Hippocampal formation (tissue), 2 donors: Measurements from ENCODE around the gene MDN1.
"Not testable (repeated sequence)": the region's sequence is repeated elsewhere in the genome, so short reads cannot be mapped to it uniquely, and the experiment has no call there.

Experiments used
- DNase-seq, 2 donors: peaks; one replicate each; lab custom pipeline; 2025; lab: John Stamatoyannopoulos, UW

The MDN1 gene

DNA sequence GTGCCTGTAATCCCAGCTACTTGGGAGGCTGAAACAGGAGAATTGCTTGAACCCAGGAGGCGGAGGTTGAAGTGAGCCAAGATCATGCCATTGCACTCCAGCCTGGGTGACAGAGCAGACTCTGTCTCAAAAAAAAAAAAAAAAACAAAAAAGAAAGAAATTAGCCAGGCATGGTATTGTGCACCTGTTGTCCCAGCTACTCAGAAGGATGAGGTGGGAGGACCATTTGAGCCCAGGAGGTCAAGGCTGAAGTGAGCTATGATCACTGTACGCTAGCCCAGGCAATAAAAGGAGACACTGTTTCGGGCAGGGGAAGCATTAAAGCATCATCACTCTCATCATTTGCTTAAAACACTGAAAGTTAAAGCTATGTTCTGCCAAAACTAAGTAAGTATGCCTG lies 6.2 kb downstream of the MDN1 start:
- DNase-seq = not testable (repeated sequence)

DNA sequence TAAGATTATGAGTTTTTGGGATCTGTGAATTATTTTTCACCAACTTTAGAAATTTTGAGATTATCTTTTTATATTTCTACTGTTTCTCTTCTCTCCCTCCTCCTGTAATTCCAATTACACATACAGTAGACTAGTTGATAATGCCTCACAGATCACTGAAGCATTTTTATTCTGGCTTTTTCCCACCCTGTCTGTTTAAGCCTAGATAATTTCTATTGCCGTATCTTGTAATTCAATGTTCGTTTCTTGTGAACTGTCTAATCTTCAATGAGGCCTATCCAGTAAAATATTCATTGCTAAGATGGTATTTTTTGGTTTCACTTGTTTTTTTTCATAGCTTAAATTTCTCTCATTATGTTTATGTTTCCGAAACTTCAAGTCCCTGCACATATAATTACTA lies 12.0 kb downstream of the MDN1 start:
- no peak for DNase-seq

DNA sequence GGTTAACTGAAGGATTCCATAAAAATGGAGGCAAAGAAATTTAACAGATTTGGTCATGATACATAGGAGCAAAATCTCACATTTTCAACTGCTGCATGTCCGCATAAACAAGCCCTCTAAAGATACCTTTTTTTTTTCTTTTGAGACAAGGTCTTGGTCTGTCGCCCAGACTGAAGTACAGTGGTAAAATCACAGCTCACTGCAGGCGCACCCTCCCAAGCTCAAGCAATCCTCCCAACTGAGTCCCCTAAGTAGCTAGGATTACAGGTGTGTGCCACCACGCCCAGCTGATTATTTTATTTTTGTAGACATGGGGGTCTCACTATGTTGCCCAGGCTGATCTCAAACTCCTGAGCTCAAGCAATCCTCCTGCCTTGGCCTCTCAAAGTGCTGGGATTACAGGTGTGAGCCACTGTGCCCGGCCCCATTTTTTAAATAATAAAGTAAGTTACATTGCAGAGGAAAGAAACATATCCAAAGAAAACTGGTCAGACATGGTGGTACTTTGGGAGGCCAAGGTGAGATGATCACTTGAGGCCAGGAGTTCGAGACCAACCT lies 13.7 kb downstream of the MDN1 start:
- DNase-seq = no peak

DNA sequence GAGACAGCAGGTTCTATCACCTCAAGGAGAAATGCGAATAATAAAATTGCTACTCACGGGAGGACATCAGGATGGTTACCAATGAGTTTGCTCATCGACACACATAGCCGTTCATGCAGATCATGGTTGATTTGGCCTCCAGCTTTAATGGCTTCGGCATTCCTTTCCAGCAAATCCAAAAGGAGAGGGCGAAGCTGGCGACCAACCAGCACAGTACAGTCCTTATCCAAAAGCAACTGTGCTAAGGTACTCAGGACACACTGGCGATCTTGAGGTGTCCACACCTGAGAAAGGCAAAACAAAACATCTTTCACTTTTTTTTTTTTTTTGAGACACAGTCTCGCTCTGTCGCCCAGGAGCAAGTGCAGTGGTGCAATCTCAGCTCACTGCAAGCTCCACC lies 16.3 kb downstream of the MDN1 start:
- DNase-seq = no peak

DNA sequence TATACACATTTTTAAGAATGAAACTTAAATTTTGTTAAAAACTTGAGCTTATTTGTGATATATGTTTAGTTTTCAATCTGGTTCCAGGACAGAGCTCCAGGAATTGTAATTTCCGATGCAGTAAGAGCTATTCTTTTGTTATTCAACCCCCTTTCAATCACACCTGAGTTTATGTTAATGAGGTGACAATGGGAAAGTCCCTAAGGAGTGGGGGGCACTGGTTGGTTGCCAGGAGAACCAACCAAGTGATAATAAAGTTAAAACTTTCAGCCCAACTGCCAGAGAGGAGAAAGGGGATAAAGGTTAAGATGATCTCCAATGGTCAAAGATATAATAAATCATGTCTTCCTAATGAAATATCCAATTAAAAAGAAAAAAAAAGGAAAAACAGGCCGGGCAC lies 19.8 kb downstream of the MDN1 start:
- DNase-seq = no peak

DNA sequence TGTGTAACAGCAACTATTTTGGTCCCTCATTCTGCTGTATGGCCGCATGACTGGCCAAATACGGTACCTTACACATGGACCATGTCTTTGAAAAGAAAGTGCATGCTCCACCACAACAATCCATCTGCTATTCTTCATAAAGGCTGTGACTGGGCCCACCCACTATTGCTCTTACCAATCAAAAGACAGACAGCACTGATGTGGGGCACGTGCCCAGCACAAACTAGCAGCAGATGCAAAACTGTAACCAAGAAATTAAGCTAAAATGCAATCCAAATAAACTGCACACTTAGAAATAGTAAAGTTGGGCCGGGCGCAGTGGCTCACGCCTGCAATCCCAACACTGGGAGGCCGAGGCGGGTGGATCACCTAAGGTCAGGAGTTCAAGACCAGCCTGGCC lies 20.5 kb downstream of the MDN1 start:
- no peak for DNase-seq

DNA sequence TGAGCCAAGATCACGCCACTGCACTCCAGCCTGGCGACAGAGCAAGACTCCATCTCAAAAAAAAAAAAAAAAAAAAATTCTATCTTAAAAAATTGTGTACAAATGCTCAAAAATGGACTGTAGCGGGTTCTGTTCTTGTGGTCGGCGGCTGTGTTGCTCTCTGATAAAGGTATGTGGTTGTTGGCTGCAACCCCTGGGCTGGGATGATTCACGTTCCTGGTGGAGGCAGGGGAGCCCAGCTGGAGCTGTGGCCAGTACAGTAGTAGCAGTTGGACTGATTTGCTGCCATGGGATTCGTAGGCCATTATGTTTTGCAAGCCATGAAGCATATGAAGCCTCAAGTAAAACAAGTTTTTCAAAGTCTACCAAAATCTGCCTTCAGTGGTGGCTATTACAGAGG lies 22.3 kb downstream of the MDN1 start:
- DNase-seq = no peak

DNA sequence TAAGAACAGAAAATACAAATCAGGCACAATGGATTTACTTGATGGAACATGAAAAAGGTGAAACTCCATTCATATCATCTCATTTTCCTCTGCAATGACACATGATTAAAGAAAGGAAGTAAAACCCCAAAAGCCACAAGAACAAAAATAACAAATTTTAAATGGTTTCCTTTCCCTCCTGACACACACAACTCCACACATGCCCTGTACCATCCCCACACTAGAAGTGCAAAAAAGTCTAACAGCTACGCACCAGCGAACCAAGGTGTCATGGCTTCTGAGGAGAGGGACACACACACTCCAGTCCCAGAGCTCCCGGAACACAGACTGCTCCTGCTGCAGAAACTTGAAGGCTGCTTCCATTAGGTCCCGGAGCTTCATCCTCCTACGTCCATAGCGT lies 25.3 kb downstream of the MDN1 start:
- no peak for DNase-seq

DNA sequence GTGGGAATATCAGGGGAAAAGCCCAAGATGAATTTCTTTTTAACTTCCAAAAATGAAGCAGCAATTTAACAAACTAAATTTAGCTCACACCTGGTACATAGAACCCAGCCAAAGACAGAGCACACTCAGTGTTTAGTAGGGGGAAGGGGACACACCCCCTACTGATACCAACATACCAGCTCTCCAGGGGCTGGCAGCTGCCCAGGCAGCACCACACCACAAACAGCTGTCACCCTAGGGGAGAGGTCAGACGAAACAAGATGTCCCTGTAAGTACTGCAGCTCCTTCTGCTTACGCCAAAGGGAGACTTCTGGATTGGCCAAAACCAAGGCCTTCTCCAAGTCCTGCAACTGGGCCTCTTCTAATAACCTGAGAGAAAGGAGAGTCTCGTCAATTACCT lies 26.0 kb downstream of the MDN1 start:
- no peak for DNase-seq

DNA sequence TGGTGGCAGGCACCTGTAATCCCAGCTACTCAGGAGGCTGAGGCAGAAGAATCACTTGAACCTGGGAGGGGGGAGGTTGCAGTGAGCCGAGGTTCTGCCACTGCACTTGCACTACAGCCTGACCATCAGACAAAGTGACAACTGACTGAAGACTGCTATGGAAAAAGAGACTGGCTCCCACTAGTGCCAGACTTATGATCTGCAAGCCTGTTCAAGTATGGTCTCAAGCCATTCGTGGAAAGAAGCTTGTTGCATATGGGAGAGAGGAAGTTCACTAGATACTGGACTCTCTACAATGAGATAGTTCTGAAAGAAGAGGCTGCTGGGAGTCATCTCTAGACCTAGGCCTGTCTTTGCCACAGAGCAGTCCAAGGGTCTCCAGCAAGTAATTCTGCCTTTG lies 26.7 kb downstream of the MDN1 start:
- no peak for DNase-seq

DNA sequence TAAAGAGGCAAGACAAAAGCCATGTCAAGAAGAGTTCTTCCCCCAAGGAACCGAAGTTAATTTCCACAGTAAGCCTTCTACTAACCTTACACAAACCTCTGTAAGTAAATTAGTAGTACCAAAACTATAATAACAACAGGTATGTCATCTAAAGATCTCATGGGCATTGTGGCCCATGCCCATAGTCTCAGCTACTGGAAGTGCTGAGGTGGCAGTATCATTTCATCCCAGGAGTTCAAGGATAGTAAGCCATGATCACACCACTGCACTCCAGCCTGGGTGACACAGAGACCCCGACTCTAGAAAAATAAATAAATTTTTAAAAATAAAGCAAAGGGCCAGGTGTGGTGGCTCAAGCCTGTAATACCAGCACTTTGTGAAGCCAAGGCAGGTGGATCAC lies 29.2 kb downstream of the MDN1 start:
- no peak for DNase-seq

DNA sequence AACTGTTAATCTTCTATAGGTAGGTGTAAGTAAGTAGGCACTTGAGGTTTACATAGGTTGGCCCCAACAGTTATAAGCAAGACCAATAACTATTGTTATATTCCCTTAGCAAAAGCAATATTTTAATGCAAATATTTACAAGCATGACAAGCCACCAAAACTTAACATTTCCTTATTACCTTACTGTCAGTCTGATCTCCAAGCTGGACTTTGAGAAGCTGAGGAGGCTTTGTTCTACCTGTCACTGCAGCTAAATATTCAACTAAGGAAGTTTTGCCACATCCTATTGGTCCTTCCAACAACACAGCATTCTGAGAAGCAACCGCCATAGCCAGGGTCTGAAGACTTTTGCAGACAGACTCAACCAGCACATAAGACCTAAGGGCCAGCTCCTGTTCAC lies 29.6 kb downstream of the MDN1 start:
- DNase-seq = no peak

DNA sequence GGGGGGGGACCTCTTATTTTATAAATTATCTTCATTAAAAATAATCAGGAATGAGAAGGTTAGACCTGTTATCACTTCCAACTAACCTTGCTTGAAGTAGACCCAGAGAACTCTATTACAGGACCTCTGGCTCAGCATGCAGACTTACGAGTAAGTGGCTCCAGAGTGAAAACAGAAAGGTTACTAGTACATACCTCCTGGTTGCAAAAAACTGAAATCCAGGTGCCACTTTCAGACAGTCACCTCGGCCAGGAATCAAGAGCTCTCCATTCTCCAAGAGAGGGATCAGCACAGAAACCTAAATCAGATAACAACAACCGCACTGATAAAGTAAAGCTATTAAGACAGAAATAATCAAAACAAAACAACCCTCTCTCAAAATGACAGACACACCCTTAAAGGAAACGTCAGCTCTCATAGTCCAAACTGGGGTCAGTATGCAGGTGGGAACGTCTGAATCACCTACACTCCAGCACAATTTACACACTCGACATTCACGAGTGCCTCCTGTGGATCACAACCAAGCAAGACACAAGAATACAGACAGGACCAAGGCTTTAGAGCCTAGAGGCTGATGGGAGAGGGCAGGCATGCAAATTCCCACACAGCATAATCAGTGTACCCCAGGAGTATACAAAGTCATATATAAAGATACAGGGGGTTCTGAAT lies 31.8 kb downstream of the MDN1 start:
- DNase-seq = no peak

DNA sequence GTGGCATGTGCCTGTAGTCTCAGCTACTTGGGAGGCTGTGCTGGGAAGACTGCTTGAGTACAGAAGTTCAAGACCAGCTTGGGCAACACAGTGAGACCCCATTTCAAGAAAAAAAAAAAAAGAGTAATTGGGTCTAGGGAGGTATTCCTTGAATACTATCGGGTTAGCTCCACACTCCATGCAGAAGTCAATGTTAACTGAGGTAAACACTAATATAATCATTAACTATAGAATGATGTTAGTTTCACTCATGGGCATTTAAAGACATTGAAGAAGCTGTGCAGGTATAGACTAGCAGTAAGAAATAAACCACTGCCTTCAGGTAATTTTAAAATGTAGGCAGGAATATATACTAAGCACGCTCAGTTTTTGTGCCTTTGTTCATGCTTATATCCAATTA lies 32.6 kb downstream of the MDN1 start:
- no peak for DNase-seq

DNA sequence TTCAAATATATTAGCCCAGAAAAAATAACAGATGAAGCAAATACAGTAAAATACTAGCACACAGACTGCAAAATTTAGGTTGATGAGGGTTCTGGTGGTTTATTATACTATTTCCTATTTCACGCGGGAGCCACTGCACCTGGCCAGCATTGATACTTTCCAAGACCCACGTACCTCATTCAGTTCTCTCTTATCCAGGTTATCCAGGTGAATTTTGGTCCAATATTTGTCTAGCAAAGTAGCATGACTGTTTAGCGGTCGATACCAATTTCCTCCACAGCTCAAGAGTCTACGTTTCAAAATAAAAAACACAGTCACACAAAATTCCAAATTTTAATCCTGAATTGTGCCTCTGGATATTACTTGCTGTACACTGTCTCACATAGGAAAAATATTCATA lies 34.8 kb downstream of the MDN1 start:
- no peak for DNase-seq

DNA sequence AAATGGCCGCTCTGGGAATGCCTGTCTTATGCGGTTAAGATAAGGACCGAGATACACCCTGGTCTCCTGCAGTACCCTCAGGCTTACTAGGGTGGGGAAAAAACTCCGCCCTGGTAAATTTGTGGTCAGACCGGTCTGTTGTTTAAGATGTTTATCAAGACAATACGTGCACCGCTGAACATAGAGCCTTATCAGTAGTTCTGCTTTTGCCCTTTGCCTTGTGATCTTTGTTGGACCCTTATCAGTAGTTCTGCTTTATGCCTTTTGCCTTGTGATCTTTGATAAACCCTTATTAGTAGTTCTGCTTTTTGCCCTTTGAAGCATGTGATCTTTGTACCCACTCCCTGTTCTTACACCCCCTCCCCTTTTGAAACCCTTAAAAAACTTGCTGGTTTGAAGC lies 36.3 kb downstream of the MDN1 start:
- DNase-seq = not testable (repeated sequence)

DNA sequence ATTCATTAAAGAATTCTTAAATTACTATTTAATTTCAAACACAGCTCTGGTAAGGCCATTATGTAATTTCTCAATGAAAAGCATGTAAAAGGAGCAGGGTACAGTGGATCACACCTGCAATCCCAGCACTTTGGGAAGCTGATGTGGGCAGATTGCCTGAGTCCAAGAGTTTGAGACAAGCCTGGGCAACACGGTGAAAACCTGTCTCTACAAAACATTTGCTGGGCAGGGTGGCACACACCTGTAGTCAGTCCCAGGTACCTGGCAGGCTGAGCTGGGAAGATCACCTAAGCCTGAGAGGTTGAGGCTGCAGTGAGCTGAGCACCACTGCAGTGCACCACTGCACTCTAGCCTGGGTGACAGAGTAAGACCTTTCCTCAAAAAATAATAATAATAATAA lies 37.4 kb downstream of the MDN1 start:
- no peak for DNase-seq

DNA sequence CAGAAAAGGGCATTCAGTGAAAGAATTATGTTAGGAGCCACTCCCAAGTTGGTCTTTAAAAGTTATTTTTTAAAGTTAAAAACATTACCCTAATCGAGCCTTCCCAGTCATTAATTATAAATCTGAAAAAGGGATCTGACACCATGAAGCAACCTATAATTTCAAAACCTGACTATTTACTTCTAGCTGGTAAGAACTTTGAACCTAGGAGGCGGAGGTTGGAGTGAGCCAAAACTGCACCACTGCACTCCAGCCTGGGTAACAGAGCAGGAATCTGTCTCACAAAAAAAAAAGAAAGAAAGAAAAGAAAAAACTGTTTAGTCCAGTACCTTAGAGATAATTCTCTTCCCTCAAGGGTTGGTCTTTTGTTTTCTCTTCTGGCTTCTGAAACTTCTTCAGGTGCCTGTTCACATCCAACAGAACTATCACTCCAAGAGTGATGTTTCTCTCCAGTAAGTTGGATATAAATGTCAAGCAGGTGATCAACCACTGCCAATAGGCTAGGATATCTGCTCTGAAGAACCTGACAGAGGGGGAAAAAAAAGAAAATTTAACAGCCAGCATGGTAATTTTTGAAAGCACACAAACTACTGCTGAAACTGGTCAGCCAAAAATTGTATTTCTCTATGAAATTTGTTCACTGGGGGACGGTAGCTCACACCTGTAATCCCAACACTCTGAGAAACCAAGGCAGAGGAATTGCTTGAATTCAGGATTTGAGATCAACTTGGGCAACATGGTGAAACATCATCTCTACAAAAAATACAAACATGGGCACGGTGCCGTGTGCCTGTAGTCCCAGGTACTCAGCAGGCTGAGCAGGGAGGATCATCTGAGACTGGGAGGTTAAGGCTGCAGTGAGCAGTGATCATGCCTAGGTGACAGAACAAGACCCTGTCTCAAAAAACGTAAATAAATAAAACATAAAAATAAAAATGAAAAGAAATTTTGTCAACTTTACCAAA lies 38.2 kb downstream of the MDN1 start:
- no peak for DNase-seq

DNA sequence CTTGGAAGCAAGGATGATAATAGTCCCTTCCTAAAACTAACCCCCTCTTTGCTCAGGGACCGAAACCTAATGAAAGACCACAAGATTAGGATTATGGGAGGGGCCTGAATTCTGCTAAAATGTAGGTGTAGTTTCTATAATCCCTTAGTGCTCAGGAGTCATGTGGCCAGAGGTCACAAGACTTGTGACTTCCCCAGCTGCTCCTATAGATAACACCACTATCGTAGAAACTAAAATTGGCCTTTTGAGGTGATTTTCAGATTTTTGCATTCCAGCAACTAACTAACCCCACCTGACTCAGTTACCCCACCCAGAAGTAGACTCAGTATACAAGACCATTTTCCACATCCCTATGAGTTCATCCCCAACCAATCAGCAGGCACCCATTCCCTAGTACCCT lies 42.1 kb downstream of the MDN1 start:
- DNase-seq = no peak

DNA sequence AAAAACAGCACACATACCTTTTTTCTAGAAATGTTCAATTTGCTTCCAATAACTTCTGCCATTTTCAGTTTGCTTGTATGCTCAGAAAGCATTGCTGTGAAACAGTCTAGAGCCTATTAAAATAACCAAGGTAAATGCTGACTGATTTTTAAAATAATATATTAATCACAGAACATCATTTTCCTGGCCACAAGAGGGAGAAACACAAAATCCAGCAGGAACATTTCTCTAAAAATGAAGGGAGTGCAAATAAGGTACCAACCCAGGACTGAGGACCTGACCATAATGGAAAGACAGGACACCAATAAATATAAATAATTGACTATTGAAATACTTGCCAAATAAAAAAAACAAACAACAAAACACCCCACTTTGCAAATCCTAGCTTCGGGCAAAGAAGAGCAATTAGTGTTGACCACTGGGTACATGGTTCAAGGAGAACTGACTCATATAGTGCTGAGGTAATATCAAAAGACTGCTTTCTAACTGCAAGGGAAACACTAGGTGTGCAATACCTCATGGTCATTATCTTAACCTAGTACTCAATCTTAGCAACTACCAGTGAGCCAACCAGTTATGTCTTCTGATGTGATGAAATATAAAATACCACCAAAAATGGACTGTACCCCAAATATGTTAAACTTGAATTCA lies 42.9 kb downstream of the MDN1 start:
- no peak for DNase-seq

DNA sequence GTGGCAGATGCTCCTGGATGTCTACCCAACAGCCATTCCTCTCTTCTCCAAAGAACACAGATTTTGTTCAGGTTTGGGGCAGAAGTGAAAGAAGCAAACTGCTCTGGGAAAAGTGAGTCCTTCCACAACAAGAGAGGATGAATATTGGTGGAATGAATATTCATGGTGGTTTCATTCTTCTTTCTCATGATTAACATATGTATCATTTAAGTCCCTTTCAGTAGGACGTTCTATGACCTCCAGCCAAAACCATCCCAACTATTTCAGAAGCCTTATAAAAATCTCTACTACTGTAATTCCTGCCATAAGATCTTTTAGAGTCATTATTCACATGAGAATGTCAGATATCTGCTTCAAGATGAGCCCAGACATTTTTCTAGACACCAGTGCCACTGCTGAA lies 44.4 kb downstream of the MDN1 start:
- no peak for DNase-seq

DNA sequence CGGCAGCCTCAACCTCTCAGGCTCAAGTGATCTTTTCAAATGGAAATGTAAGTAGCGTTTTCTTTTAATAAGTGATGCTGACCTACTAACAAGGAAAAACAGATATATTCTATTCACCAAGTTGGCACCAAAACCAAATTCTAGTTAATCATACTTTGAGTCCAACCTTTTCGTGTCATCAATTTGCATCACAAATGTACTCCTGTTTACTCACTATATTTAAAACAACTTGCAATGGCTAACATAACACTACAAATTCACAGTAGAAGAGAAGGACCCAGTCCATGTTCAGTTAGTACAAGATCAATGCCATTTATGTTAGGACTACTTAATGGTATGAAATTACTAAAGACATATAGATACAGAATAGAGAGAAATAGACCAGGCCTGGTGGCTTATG lies 50.0 kb downstream of the MDN1 start:
- no peak for DNase-seq

DNA sequence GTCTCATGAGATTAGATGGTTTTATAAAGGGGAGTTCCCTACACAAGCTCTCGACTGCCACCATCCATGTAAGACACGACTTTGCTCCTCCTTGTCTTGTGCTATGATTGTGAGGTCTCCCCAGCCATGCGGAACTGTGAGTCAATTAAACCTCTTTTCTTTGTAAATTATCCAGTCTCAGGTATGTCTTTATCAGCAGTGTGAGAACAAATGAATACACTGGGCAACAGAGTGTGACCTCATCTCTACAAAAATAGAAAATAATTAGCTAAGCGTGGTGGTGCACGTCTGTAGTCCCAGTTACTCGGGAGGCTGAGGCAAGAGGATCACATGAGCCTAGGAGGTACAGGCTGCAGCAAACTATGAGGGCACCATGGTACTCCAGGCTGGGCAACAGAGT lies 51.3 kb downstream of the MDN1 start:
- DNase-seq = no peak
